B cell (primary cell): ENCODE measurements around the gene BEST2. TPM values are rescaled to one million over a fixed set of nuclear protein-coding genes. Genes with fewer than 3 reads are reported as not detected.

ENCODE experiments used
- ATAC-seq: fragments of 200-7000 bp; cut with Tn5 transposase; one replicate; pipeline ENCODE4 v1.10.0; 2021; ENCODE audit warnings: low read depth, mild to moderate bottlenecking, moderate number of reproducible peaks, moderate library complexity
- CTCF ChIA-PET: fragments of 350-600 bp; sonication (Branson Sonifier 250); formaldehyde crosslinking; loops from one replicate; lab custom pipeline; 2021; ENCODE audit warnings: antibody characterized with exemption, inconsistent platforms; lab: Charles Lee
- POLR2A ChIA-PET: fragments of 350-600 bp; sonication (Branson Sonifier 250); formaldehyde crosslinking; loops from one replicate; lab custom pipeline; 2021; ENCODE audit warnings: antibody characterized with exemption; lab: Charles Lee
- DNase-seq: peaks from one replicate; pipeline ENCODE4 v3.0.0; 2013
- H2AFZ ChIP-seq: 2 replicates; pipeline ENCODE4 v1.6.1; 2012; ENCODE audit warnings: mild to moderate bottlenecking, low read depth, low read length; ENCODE audit not compliant: insufficient read depth, poor library complexity, severe bottlenecking
- H3K27ac ChIP-seq, 2 donors: 1 replicate in 1 of 2; 2 replicates in 1 of 2; pipeline ENCODE4 v1.5.1; 2012 to 2013; ENCODE audit warnings: low read length in 2 of 2, mild to moderate bottlenecking in 2 of 2, moderate library complexity in 1 of 2
- H3K27me3 ChIP-seq, 4 experiments: fragments of 200-600 bp in 1 of 4; sonication (generic) in 1 of 4; replicated peaks in 1 of 4; 1 replicate in 2 of 4; 2 replicates in 2 of 4; pipeline versions ENCODE4 v1.6.1 to v1.7.0; 2013 to 2016; ENCODE audit warnings: low read length in 3 of 4, mild to moderate bottlenecking in 2 of 4, mixed read lengths in 1 of 4, moderate library complexity in 1 of 4; ENCODE audit not compliant: insufficient read depth in 4 of 4, control insufficient read depth in 3 of 4; ENCODE audit errors: control extremely low read depth in 1 of 4
- H3K36me3 ChIP-seq, 2 experiments: replicated peaks in 1 of 2; 1 replicate in 1 of 2; 2 replicates in 1 of 2; pipeline versions ENCODE4 v1.6.1 to v1.7.1; 2013; ENCODE audit warnings: low read length in 1 of 2; ENCODE audit not compliant: insufficient read depth in 2 of 2, control insufficient read depth in 1 of 2; ENCODE audit errors: control extremely low read depth in 1 of 2, extremely low read depth in 1 of 2
- H3K4me1 ChIP-seq, 2 donors: fragments of 200-600 bp in 1 of 2; sonication (generic) in 1 of 2; 1 replicate in 1 of 2; 2 replicates in 1 of 2; pipeline versions ENCODE4 v1.5.1 to v1.6.1; 2013 to 2017; ENCODE audit warnings: low read length in 2 of 2; ENCODE audit not compliant: control insufficient read depth in 2 of 2, insufficient read depth in 2 of 2
- H3K4me2 ChIP-seq: replicated peaks from 2 replicates; pipeline ENCODE3; 2012; ENCODE audit warnings: mild to moderate bottlenecking, low read depth, low read length; ENCODE audit not compliant: poor library complexity, severe bottlenecking
- H3K4me3 ChIP-seq, 5 experiments: fragments of 200-600 bp in 1 of 5; sonication (generic) in 1 of 5; 1 replicate in 3 of 5; 2 replicates in 2 of 5; pipeline versions ENCODE4 v1.5.1 to v1.7.0; 2011 to 2016; ENCODE audit warnings: low read length in 4 of 5, mild to moderate bottlenecking in 4 of 5, low read depth in 2 of 5, control low read depth in 1 of 5, moderate library complexity in 1 of 5; ENCODE audit not compliant: insufficient read depth in 1 of 5; ENCODE audit errors: control extremely low read depth in 1 of 5, extremely low read depth in 1 of 5
- H3K79me2 ChIP-seq: fragments of 200-600 bp; sonication (generic); one replicate; pipeline ENCODE4 v1.6.0; 2016; ENCODE audit warnings: low read length; ENCODE audit not compliant: control insufficient read depth, insufficient read depth
- H3K9ac ChIP-seq: fragments of 200-600 bp; sonication (generic); 2 replicates; pipeline ENCODE4 v1.6.1; 2017; ENCODE audit warnings: mild to moderate bottlenecking, low read length, moderate library complexity
- H3K9me3 ChIP-seq, 3 donors: one replicate each; pipeline versions ENCODE4 v1.6.1 to v1.7.1; 2013; ENCODE audit warnings: low read length in 2 of 3; ENCODE audit not compliant: control insufficient read depth in 2 of 3, insufficient read depth in 1 of 3; ENCODE audit errors: control extremely low read depth in 1 of 3
- H4K20me1 ChIP-seq: 2 replicates; pipeline ENCODE4 v1.6.0; 2012; ENCODE audit warnings: mild to moderate bottlenecking, low read length; ENCODE audit not compliant: insufficient read depth, control insufficient read depth, poor library complexity, severe bottlenecking
- H3K27ac Mint-ChIP-seq: one replicate; pipeline ENCODE4 v1.8.0; 2021; ENCODE audit warnings: mixed read lengths
- H3K27me3 Mint-ChIP-seq: one replicate; pipeline ENCODE4 v1.8.0; 2021; ENCODE audit warnings: mixed read lengths
- H3K4me1 Mint-ChIP-seq: one replicate; pipeline ENCODE4 v1.8.0; 2021; ENCODE audit warnings: mixed read lengths
- H3K4me3 Mint-ChIP-seq: one replicate; pipeline ENCODE4 v1.8.0; 2021; ENCODE audit warnings: mixed read lengths
- H3K9me3 Mint-ChIP-seq: one replicate; pipeline ENCODE4 v1.8.0; 2022; ENCODE audit warnings: mixed read lengths; ENCODE audit not compliant: insufficient read depth
- EZH2 ChIP-seq: IDR thresholded peaks from 2 replicates; pipeline ENCODE4 v1.6.1; 2012; ENCODE audit warnings: borderline replicate concordance, low read depth, mild to moderate bottlenecking, moderate library complexity, low read length; ENCODE audit not compliant: insufficient read depth, poor library complexity, severe bottlenecking
- WGBS: methylation state at CpG from one replicate; pipeline ENCODE4 v1.1.5; 2013; ENCODE audit warnings: missing lambda C conversion rate; ENCODE audit not compliant: insufficient coverage; 5-methylcytosine and 5-hydroxymethylcytosine counted together
- intact Hi-C: fragments of 100-400 bp; cut with micrococcal nuclease; formaldehyde crosslinking; loops from one replicate; pipeline ENCODE4 v1.10.0; 2022
- polyA plus RNA-seq: library from polyadenylated mRNA; depleted of rRNA; stranded (reverse); fragments of >200 nt; gene quantifications from 2 replicates; pipeline ENCODE4 v1.2.3, GENCODE V29; 2012
- total RNA-seq, 2 donors: library from RNA; stranded (reverse); fragments of 120-200 nt in 1 of 2; gene quantifications; 1 replicate in 1 of 2; 2 replicates in 1 of 2; pipeline versions ENCODE4 v1.2.3 to v1.2.4, GENCODE V29; 2013 to 2022
- TF ChIP-seq, protein P1 (sequence below): fragments of 200-600 bp; IDR thresholded peaks from one replicate; pipeline ENCODE4 v1.8.0; 2022; ENCODE audit warnings: antibody characterized with exemption, mild to moderate bottlenecking

BEST2 gene
- total and polyA plus RNA-seq, 2 donors (not counting 1 experiment from before 2014, with no cell fraction given): 0.07 TPM; not detected in 1

DNA sequence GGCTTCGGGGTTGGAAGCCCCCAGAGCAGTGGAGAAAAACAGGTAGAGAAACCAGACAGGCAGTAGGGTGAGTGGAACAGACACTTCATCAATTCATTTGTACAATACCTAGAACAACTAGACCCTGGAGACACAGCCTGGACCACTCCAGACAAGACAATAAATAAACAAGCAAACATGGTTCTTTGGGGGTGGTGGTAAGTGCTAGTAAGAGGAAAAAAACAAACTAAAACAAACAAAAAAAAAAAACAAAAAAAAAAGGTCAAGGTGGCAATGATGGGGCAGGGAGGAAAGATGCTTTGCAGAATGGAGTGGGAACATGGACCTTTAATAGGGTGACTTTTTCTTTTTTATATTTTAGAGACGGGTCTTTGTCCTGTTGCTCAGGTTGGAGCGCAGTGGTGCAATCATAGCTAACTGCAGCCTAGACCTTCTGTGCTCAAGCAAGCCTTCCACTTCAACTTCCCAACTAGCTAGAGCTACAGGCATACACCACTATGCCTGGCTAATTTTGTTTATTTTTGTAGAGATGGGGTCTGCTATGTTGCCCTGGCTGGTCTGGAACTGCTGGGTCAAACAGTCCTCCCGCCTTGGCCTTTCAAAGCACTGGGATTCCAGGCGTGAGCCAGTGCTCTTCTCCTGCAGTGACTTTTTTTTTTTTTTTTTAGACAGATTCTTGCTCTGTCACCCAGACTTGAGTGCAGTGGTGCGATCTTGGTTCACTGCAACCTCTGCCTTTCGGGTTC is 42.8 kb downstream of the BEST2 start:
- 75% methylated on average over 2 of the region's 7 CpGs for WGBS
- DNase-seq (no peak), ATAC-seq (no peak)
- TF ChIP-seq, protein P1, sequence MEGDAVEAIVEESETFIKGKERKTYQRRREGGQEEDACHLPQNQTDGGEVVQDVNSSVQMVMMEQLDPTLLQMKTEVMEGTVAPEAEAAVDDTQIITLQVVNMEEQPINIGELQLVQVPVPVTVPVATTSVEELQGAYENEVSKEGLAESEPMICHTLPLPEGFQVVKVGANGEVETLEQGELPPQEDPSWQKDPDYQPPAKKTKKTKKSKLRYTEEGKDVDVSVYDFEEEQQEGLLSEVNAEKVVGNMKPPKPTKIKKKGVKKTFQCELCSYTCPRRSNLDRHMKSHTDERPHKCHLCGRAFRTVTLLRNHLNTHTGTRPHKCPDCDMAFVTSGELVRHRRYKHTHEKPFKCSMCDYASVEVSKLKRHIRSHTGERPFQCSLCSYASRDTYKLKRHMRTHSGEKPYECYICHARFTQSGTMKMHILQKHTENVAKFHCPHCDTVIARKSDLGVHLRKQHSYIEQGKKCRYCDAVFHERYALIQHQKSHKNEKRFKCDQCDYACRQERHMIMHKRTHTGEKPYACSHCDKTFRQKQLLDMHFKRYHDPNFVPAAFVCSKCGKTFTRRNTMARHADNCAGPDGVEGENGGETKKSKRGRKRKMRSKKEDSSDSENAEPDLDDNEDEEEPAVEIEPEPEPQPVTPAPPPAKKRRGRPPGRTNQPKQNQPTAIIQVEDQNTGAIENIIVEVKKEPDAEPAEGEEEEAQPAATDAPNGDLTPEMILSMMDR: no peak
- TF ChIP-seq EZH2: no peak
- POLR2A ChIA-PET: interaction anchor here (0.6 to 6.8 kb wide), 10 partner anchors 11 to 1958 kb away, joined by 3 to 233 read pairs (median 6); partner anchors contain the start of genes DHPS, GCDH, HOOK2 and TMED1
- Histone ChIP-seq H3K9me3 (no peaks in the 10 kb centered on the region), H3K9ac (peak overlapping the region; percentile 86), H3K4me3 (peak overlapping the region; percentile 61 to 99 (median 97)), H3K4me2 (peak overlapping the region; percentile 91), H3K79me2 (peaks cover 25% of the 10 kb centered on the region), H3K27ac (peak overlapping the region; percentile 95 to 97), H4K20me1 (peaks cover 19% of the 10 kb centered on the region), H2AFZ (no peak overlapping the region), H3K36me3 (peaks cover 0 to 4% of the 10 kb centered on the region in 2 experiments), H3K4me1 (peaks cover 21 to 36% of the 10 kb centered on the region in 2 donors), H3K27me3 (no peaks in the 10 kb centered on the region)
- intact Hi-C loops: loop anchor here (5.0 kb wide), 3 partner anchors 62 to 1043 kb away; partner anchors contain the start of genes TRIR, ZNF490 and ZNF791
- peak overlapping the region; percentile 67 for H3K4me3 Mint-ChIP-seq
- CTCF ChIA-PET: interaction anchor here (0.6 to 17.9 kb wide), 5 partner anchors 12 to 242 kb away, joined by 3 to 1147 read pairs (median 4); partner anchors contain the start of gene HOOK2
- H3K4me1 Mint-ChIP-seq: peaks cover 30% of the 10 kb centered on the region
- H3K27ac Mint-ChIP-seq: peak overlapping the region; percentile 99
- H3K9me3 Mint-ChIP-seq: no peaks in the 10 kb centered on the region
- H3K27me3 Mint-ChIP-seq: no peaks in the 10 kb centered on the region

DNA sequence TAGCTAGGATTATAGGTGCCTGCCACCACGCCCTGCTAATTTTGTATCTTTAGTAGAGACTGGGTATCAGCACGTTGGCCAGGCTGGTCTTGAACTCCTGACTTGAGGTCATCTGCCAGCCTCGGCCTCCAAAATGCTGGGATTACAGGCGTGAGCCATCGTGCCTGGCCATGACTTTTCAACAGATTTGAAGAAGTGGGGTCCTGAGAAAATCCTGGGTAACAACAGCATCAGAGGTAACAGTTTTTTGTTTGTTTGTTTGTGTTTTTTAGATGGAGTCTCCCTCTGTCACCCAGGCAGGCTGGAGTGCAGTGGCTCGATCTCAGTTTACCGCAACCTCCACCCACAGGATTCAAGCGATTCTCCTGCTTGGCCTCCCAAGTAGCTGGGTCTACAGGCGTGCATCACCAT is 43.4 kb downstream of the BEST2 start:
- peak overlapping the region; percentile 99 for H3K27ac Mint-ChIP-seq
- no peak overlapping the region for H2AFZ ChIP-seq
- intact Hi-C loops: loop anchor here (5.0 kb wide), 3 partner anchors 63 to 1042 kb away; partner anchors contain the start of genes TRIR, ZNF490 and ZNF791
- H3K4me1 Mint-ChIP-seq: peaks cover 30% of the 10 kb centered on the region
- ATAC-seq (no peak), DNase-seq (no peak)
- peaks cover 0 to 5% of the 10 kb centered on the region in 2 experiments for H3K36me3 ChIP-seq
- no peaks in the 10 kb centered on the region for H3K27me3 Mint-ChIP-seq
- no peak overlapping the region for H3K9ac ChIP-seq
- TF ChIP-seq, protein P1: no peak
- TF ChIP-seq EZH2: no peak
- POLR2A ChIA-PET: interaction anchor here (0.7 to 6.8 kb wide), 9 partner anchors 12 to 1959 kb away, joined by 3 to 233 read pairs (median 4); partner anchors contain the start of genes HOOK2 and TMED1
- peaks cover 21 to 35% of the 10 kb centered on the region in 2 donors for H3K4me1 ChIP-seq
- no peak overlapping the region for H3K4me3 ChIP-seq
- H3K4me2 ChIP-seq: no peak overlapping the region
- peak overlapping the region; percentile 95 to 97 for H3K27ac ChIP-seq
- H3K9me3 ChIP-seq: no peaks in the 10 kb centered on the region
- no peaks in the 10 kb centered on the region for H3K9me3 Mint-ChIP-seq
- H3K4me3 Mint-ChIP-seq: peak overlapping the region; percentile 67
- H4K20me1 ChIP-seq: peaks cover 19% of the 10 kb centered on the region
- H3K79me2 ChIP-seq: peaks cover 25% of the 10 kb centered on the region
- H3K27me3 ChIP-seq: no peaks in the 10 kb centered on the region
- 81% methylated on average over 6 of the region's 9 CpGs for WGBS
- CTCF ChIA-PET: interaction anchor here (0.6 to 17.9 kb wide), 7 partner anchors 8 to 123 kb away, joined by 4 to 1147 read pairs (median 12); partner anchors contain the start of genes GET3 and HOOK2
